Testis (tissue), 2 donors: ENCODE data around the gene LSS.

Experiments used
- CTCF ChIP-seq, 3 experiments: fragments of 450-650 bp in 2 of 3; fragments of 200-600 bp in 1 of 3; sonication (generic) in 1 of 3; IDR thresholded peaks; one replicate each; pipeline ENCODE4 v1.5.1; 2016 to 2019; ENCODE audit warnings: antibody characterized with exemption in 3 of 3, mild to moderate bottlenecking in 2 of 3, moderate library complexity in 1 of 3
- POLR2A ChIP-seq: fragments of 450-650 bp; IDR thresholded peaks from one replicate; pipeline ENCODE4 v1.6.1; 2017; ENCODE audit warnings: antibody characterized with exemption, mild to moderate bottlenecking, moderate library complexity

DNA sequence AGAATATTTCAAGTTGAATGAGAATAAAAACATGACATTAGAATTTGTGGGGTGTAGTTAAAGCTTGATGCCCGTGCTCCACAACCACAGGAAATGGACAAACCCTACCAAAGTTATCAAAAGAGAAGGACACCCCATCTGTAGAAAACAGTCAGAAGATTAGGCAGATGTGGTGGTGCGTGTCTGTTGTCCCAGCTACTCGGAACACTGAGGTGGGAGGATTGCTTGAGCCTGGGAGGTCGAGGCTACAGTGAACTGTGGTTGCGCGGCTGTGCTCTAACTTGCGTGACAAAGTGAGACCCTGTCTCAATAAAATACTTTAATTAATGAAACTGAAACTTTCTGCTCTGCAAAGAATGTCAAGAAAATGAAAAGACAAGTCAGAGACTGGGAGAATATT lies 42.9 kb downstream of the LSS start:
- TF ChIP-seq CTCF (IDR thresholded peaks at IDR 0.05), result no peak
- no peak for TF ChIP-seq POLR2A
